Astrocyte (in vitro differentiated cells and primary cell): ENCODE measurements around the gene PRM2.

Source experiments
- CTCF ChIP-seq: IDR thresholded peaks from 2 replicates; pipeline ENCODE4 v1.5.1; 2011; ENCODE audit warnings: low read depth, mild to moderate bottlenecking, inconsistent platforms, low read length, moderate library complexity; ENCODE audit not compliant: insufficient read depth
- EZH2 ChIP-seq: IDR thresholded peaks from 2 replicates; pipeline ENCODE4 v1.6.1; 2012; ENCODE audit warnings: mild to moderate bottlenecking, low read length, inconsistent platforms; ENCODE audit not compliant: insufficient read depth

- TF ChIP-seq CTCF: no peak
- no peak for TF ChIP-seq EZH2
Observed at GRCh38 chr16:11310997-11311561, 34.8 kb upstream of the PRM2 start.
